Skeletal muscle tissue (tissue), 4 donors: Measurements from ENCODE around the gene IL3RA. TPM values are rescaled to one million over a fixed set of nuclear protein-coding genes. Genes with fewer than 3 reads are reported as not detected.

Experiments
- H3K27ac ChIP-seq: one replicate; pipeline ENCODE4 v1.7.0; 2013; ENCODE audit warnings: mild to moderate bottlenecking, low read depth, low read length, inconsistent platforms
- H3K27me3 ChIP-seq, 3 donors: one replicate each; pipeline ENCODE4 v1.7.0; 2013; ENCODE audit warnings: low read length in 3 of 3; ENCODE audit not compliant: control insufficient read depth in 3 of 3, insufficient read depth in 3 of 3
- H3K36me3 ChIP-seq, 3 donors: one replicate each; pipeline ENCODE4 v1.7.0; 2013; ENCODE audit warnings: low read length in 3 of 3; ENCODE audit not compliant: control insufficient read depth in 3 of 3, insufficient read depth in 3 of 3
- H3K4me1 ChIP-seq, 3 donors: one replicate each; pipeline ENCODE4 v1.7.0; 2013; ENCODE audit warnings: low read length in 3 of 3, mild to moderate bottlenecking in 3 of 3; ENCODE audit not compliant: control insufficient read depth in 3 of 3, insufficient read depth in 3 of 3
- H3K4me3 ChIP-seq, 3 donors: one replicate each; pipeline ENCODE4 v1.7.0; 2013; ENCODE audit warnings: low read length in 3 of 3
- H3K9ac ChIP-seq, 3 donors: one replicate each; pipeline ENCODE4 v1.7.0; 2013; ENCODE audit warnings: low read length in 3 of 3, mild to moderate bottlenecking in 3 of 3, moderate library complexity in 2 of 3, low read depth in 1 of 3
- H3K9me3 ChIP-seq, 3 donors: one replicate each; pipeline ENCODE4 v1.7.0; 2013; ENCODE audit warnings: low read length in 3 of 3; ENCODE audit not compliant: control insufficient read depth in 3 of 3
- total RNA-seq: library from RNA; depleted of rRNA; stranded (reverse); fragments of >200 nt; gene quantifications from one replicate; pipeline ENCODE4 v1.2.3, GENCODE V29; 2014
- donor health status: Osteomylitis.

The IL3RA gene
- total RNA-seq, 1 donor from 2014 or later, result 6.3 TPM

- no peaks in the 10 kb centered on the region for H3K27me3 ChIP-seq
- H3K9ac ChIP-seq, result no peak overlapping the region
- no peak overlapping the region for H3K27ac ChIP-seq
- H3K4me3 ChIP-seq, result no peak overlapping the region
- peaks cover 0 to 5% (median 0%) of the 10 kb centered on the region in 3 donors for H3K36me3 ChIP-seq
- no peaks in the 10 kb centered on the region for H3K9me3 ChIP-seq
- H3K4me1 ChIP-seq, result no peaks in the 10 kb centered on the region
Observed at GRCh38 chrX:1368385-1368698, 31.8 kb downstream of the IL3RA start.

DNA sequence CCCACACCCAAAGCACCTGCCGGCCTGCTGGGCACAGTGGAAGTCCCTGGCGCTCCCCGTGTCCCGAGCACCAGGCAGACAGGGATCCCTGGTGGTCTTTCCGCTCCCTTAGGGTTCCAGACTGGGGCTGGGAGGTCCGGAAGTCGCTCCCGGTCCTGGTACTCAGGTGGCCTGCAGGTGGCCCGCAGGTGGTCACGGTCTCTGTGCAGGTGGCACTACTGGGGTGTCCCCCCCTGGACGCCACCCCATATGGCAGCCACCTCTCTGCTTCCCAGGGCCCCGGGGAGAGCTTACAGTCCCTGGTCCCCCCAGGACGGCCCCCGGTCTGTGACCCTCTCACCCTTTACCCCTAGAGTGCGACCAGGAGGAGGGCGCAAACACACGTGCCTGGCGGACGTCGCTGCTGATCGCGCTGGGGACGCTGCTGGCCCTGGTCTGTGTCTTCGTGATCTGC, 41.7 kb downstream of the IL3RA start:
- Histone ChIP-seq H3K27ac (no peak overlapping the region), H3K27me3 (no peaks in the 10 kb centered on the region), H3K36me3 (peaks cover 1 to 2% (median 2%) of the 10 kb centered on the region in 3 donors), H3K4me3 (no peak overlapping the region), H3K4me1 (no peaks in the 10 kb centered on the region), H3K9me3 (no peaks in the 10 kb centered on the region), H3K9ac (no peak overlapping the region)

GRCh38 chrX:1380672-1381233, 44.2 kb downstream of the IL3RA start:
- Histone ChIP-seq H3K4me1 (no peaks in the 10 kb centered on the region), H3K27me3 (no peaks in the 10 kb centered on the region), H3K36me3 (peaks cover 15 to 18% (median 17%) of the 10 kb centered on the region in 3 donors), H3K9me3 (no peaks in the 10 kb centered on the region), H3K9ac (no peak overlapping the region), H3K27ac (no peak overlapping the region), H3K4me3 (no peak overlapping the region)

- Histone ChIP-seq H3K9ac (no peak overlapping the region), H3K9me3 (no peaks in the 10 kb centered on the region), H3K27me3 (no peaks in the 10 kb centered on the region), H3K4me1 (peaks cover 15 to 27% (median 24%) of the 10 kb centered on the region in 3 donors), H3K27ac (no peak overlapping the region), H3K4me3 (no peak overlapping the region), H3K36me3 (peaks cover 54 to 58% (median 57%) of the 10 kb centered on the region in 3 donors)
Observed at GRCh38 chrX:1384658-1385252, 48.2 kb downstream of the IL3RA start.

- H3K4me3 ChIP-seq, result no peak overlapping the region
- no peaks in the 10 kb centered on the region for H3K9me3 ChIP-seq
- H3K9ac ChIP-seq, result no peak overlapping the region
- H3K27me3 ChIP-seq, result no peaks in the 10 kb centered on the region
- H3K27ac ChIP-seq, result no peak overlapping the region
- H3K36me3 ChIP-seq, result peaks cover 59 to 63% (median 60%) of the 10 kb centered on the region in 3 donors
- peaks cover 22 to 35% (median 32%) of the 10 kb centered on the region in 3 donors for H3K4me1 ChIP-seq
Observed at GRCh38 chrX:1385253-1386223, 49.0 kb downstream of the IL3RA start.

DNA sequence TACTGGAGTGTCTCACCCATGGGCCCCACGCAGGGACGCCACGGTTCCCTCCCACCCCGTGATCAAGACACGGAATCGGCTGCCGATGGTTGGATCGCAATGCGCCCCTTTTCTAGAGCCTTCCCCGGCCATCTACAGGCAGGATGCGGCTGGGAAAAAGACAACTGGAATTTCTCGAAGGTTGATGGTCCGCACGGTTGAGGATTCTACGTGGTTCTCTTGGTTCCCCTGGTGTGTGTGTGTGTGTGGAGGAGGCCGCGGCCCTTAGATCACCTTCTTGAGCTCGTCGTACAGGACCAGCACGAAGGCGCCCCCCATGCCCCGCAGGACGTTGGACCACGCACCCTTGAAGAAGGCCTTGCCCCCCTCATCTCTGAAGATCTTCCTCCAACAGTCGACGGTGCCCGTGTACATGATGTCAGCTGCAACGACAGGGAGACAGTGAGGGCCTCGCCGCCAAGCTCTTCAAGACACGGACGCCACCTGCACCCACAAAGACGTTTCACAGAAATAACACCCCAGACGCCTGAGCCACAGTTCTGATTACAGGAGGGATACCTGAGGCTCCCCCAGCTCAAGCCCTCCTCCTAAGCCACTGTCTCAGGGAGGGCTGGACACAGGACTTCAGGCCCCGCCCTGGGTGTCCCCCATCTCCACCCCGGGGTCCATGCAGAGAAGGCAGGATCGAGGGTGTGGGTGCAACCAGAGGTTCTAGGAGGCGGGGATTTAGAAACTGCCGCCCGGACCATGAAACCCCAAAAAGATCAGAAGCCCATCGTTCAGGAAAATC, 49.9 kb downstream of the IL3RA start:
- Histone ChIP-seq H3K36me3 (peaks cover 60 to 64% (median 63%) of the 10 kb centered on the region in 3 donors), H3K27me3 (no peaks in the 10 kb centered on the region), H3K4me1 (peaks cover 30 to 44% (median 39%) of the 10 kb centered on the region in 3 donors), H3K27ac (no peak overlapping the region), H3K4me3 (no peak overlapping the region), H3K9ac (no peak overlapping the region), H3K9me3 (no peaks in the 10 kb centered on the region)

GRCh38 chrX:1387141-1387776, 50.7 kb downstream of the IL3RA start:
- H3K36me3 ChIP-seq, result peaks cover 60 to 66% (median 63%) of the 10 kb centered on the region in 3 donors
- H3K4me3 ChIP-seq, result no peak overlapping the region
- H3K9ac ChIP-seq, result peak overlapping the region in 1 of 3 donors; percentile 11
- no peak overlapping the region for H3K27ac ChIP-seq
- no peaks in the 10 kb centered on the region for H3K9me3 ChIP-seq
- H3K4me1 ChIP-seq, result peaks cover 30 to 44% (median 39%) of the 10 kb centered on the region in 3 donors
- H3K27me3 ChIP-seq, result no peaks in the 10 kb centered on the region

DNA sequence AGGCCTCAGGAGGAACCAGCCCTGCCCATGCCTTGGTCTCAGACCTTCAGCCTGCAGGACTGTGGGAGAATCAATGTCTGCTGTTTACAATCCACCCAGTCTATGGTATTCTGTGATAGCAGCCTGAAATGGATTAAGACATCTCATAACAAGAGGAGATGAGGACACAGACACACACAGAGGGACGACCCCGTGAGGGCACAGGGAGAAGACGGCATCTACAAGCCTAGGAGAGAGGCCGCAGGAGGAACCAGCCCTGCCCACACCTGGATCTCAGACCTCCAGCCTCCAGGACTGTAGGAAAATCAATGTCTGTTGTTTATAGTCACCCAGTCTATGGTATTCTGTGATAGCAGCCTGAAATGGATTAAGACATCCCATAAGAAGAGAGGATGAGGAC, 52.1 kb downstream of the IL3RA start:
- H3K27me3 ChIP-seq, result no peaks in the 10 kb centered on the region
- H3K4me1 ChIP-seq, result peaks cover 37 to 50% (median 40%) of the 10 kb centered on the region in 3 donors
- no peak overlapping the region for H3K4me3 ChIP-seq
- peak overlapping the region in 1 of 3 donors; percentile 50 for H3K9ac ChIP-seq
- H3K27ac ChIP-seq, result no peak overlapping the region
- peaks cover 56 to 63% (median 58%) of the 10 kb centered on the region in 3 donors for H3K36me3 ChIP-seq
- no peaks in the 10 kb centered on the region for H3K9me3 ChIP-seq
